Spinal cord (tissue), 10 donors: Measurements from ENCODE around the gene COLEC11. TPM values are rescaled to one million over a fixed set of nuclear protein-coding genes. Genes with fewer than 3 reads are reported as not detected.
A peak's percentile ranks its signal among the peaks of the same experiment; 100 is the strongest.

Experiments used
- DNase-seq, 6 donors: peaks; one replicate each; pipeline versions ENCODE4 v3.0.0 to v3.0.0-alpha.2; 2013 to 2015; ENCODE audit warnings: low spot score in 6 of 6, low read depth in 4 of 6
- H3K27ac ChIP-seq: one replicate; pipeline ENCODE4 v1.5.1; 2013; ENCODE audit warnings: low read depth, low read length, control low read depth
- H3K27me3 ChIP-seq: one replicate; pipeline ENCODE4 v1.6.1; 2013; ENCODE audit warnings: low read length; ENCODE audit not compliant: control insufficient read depth, insufficient read depth
- H3K36me3 ChIP-seq: one replicate; pipeline ENCODE4 v1.6.1; 2013; ENCODE audit warnings: low read length; ENCODE audit not compliant: control insufficient read depth, insufficient read depth
- H3K4me1 ChIP-seq: one replicate; pipeline ENCODE4 v1.6.1; 2013; ENCODE audit warnings: low read length; ENCODE audit not compliant: control insufficient read depth, insufficient read depth
- H3K4me3 ChIP-seq: one replicate; pipeline ENCODE4 v1.5.1; 2013; ENCODE audit warnings: low read depth, low read length, control low read depth
- H3K9me3 ChIP-seq: one replicate; pipeline ENCODE4 v1.6.1; 2013; ENCODE audit warnings: low read length; ENCODE audit not compliant: control insufficient read depth, insufficient read depth
- WGBS: methylation state at CpG from one replicate; pipeline ENCODE4 v1.1.5; 2013; ENCODE audit warnings: missing lambda C conversion rate; ENCODE audit not compliant: insufficient coverage; 5-methylcytosine and 5-hydroxymethylcytosine counted together
- long read RNA-seq, 4 donors: transcript quantifications; one replicate each; lab custom pipeline, GENCODE V29; 2026
- polyA plus RNA-seq, 2 donors: library from polyadenylated mRNA; unstranded; fragments of 120-200 nt; gene quantifications; one replicate each; pipeline ENCODE4 v1.2.1, GENCODE V29; 2013; ENCODE audit not compliant: insufficient read length in 2 of 2
- total RNA-seq, 2 donors: library from RNA; depleted of rRNA in 1 of 2; stranded (reverse); fragments of 120-200 nt in 1 of 2; fragments of >200 nt in 1 of 2; gene quantifications; one replicate each; pipeline versions ENCODE4 v1.2.3 to v1.2.4, GENCODE V29; 2013 to 2014
- donor health status: healthy.

COLEC11 gene
- 10 to 100 TPM in 1 of 2 donors, 1 to 10 TPM in 1; 1.1 to 31.1 TPM for total RNA-seq
- 1 to 10 TPM; 1.2 to 2.1 TPM for polyA plus RNA-seq
- long read RNA-seq, donor 1, partial matches to known transcripts = 152 of 152 reads
- long read RNA-seq, donor 1, other reads (novel, unspliced or antisense) = 0 of 152 reads
- long read RNA-seq, donor 2, partial matches to known transcripts = 41 of 41 reads
- long read RNA-seq, donor 2, other reads (novel, unspliced or antisense) = 0 of 41 reads
- long read RNA-seq, donor 3, partial matches to known transcripts = 64 of 65 reads
- long read RNA-seq, donor 3, other reads (novel, unspliced or antisense) = 0 of 65 reads
- long read RNA-seq, donor 4, partial matches to known transcripts = 426 of 438 reads
- long read RNA-seq, donor 4, other reads (novel, unspliced or antisense) = 9 of 438 reads

GRCh38 chr2:3594493-3595281, at the start of gene COLEC11:
COLEC11 (plus strand) TSS chr2:3595112; CDS start chr2:3604341, 9,229 bp downstream.
- H3K27me3 ChIP-seq = peaks cover 2% of the 10 kb centered on the region
- 34% methylated on average over 36 of the region's 40 CpGs for WGBS
- H3K4me3 ChIP-seq = peak within 1 kb of the TSS; percentile 19
- peak in 1 of 6 donors; percentile 12 for DNase-seq
- no peak within 1 kb of the TSS for H3K27ac ChIP-seq
- no peaks in the 10 kb centered on the region for H3K9me3 ChIP-seq
- H3K4me1 ChIP-seq = peaks cover 18% of the 10 kb centered on the region
- no peaks in the 10 kb centered on the region for H3K36me3 ChIP-seq

- Histone ChIP-seq H3K27me3 (no peaks in the 10 kb centered on the region), H3K4me3 (no peak overlapping the region), H3K9me3 (no peaks in the 10 kb centered on the region), H3K36me3 (peaks cover 67% of the 10 kb centered on the region), H3K27ac (no peak overlapping the region), H3K4me1 (no peaks in the 10 kb centered on the region)
- WGBS = 96% methylated on average over 3 of the region's 10 CpGs
- DNase-seq = no peak
Measured at GRCh38 chr2:3545788-3546478, 49.0 kb upstream of the COLEC11 start.

GRCh38 chr2:3547915-3548314, 47.0 kb upstream of the COLEC11 start:
- DNase-seq = no peak
- no peak overlapping the region for H3K27ac ChIP-seq
- H3K4me1 ChIP-seq = no peaks in the 10 kb centered on the region
- H3K27me3 ChIP-seq = no peaks in the 10 kb centered on the region
- H3K9me3 ChIP-seq = no peaks in the 10 kb centered on the region
- H3K4me3 ChIP-seq = no peak overlapping the region
- peaks cover 75% of the 10 kb centered on the region for H3K36me3 ChIP-seq
- 96% methylated on average over 2 of the region's 2 CpGs for WGBS

- no peak for DNase-seq
- no peak overlapping the region for H3K27ac ChIP-seq
- no peaks in the 10 kb centered on the region for H3K27me3 ChIP-seq
- H3K4me1 ChIP-seq = peaks cover 4% of the 10 kb centered on the region
- H3K36me3 ChIP-seq = peaks cover 60% of the 10 kb centered on the region
- H3K4me3 ChIP-seq = no peak overlapping the region
- H3K9me3 ChIP-seq = no peaks in the 10 kb centered on the region
- 90% methylated on average over 5 of the region's 10 CpGs for WGBS
Measured at GRCh38 chr2:3553946-3554345, 41.0 kb upstream of the COLEC11 start.

GRCh38 chr2:3557639-3558204, 37.2 kb upstream of the COLEC11 start:
- Histone ChIP-seq H3K36me3 (peaks cover 41% of the 10 kb centered on the region), H3K4me3 (peak overlapping the region; percentile 80), H3K9me3 (no peaks in the 10 kb centered on the region), H3K27me3 (no peaks in the 10 kb centered on the region), H3K27ac (peak overlapping the region; percentile 88), H3K4me1 (peaks cover 8% of the 10 kb centered on the region)
- no peak for DNase-seq
- 0% methylated on average over 40 of the region's 40 CpGs for WGBS

GRCh38 chr2:3558205-3559014, 36.5 kb upstream of the COLEC11 start, which contains the start of gene RNASEH1:
RNASEH1 (minus strand) TSS chr2:3558333; CDS start chr2:3558260, 73 bp downstream.
- WGBS = 0% methylated on average over 62 of the region's 67 CpGs
- Histone ChIP-seq H3K27ac (peak within 1 kb of the TSS; percentile 88), H3K4me3 (peak within 1 kb of the TSS; percentile 80), H3K4me1 (peaks cover 8% of the 10 kb centered on the region), H3K27me3 (no peaks in the 10 kb centered on the region), H3K36me3 (peaks cover 37% of the 10 kb centered on the region), H3K9me3 (no peaks in the 10 kb centered on the region)
- DNase-seq = peak; percentile 95 to 99 (median 98)

- peaks cover 8% of the 10 kb centered on the region for H3K4me1 ChIP-seq
- WGBS = 92% methylated on average over 5 of the region's 5 CpGs
- no peaks in the 10 kb centered on the region for H3K27me3 ChIP-seq
- H3K4me3 ChIP-seq = no peak overlapping the region
- H3K9me3 ChIP-seq = no peaks in the 10 kb centered on the region
- no peak overlapping the region for H3K27ac ChIP-seq
- DNase-seq = no peak
- H3K36me3 ChIP-seq = peaks cover 13% of the 10 kb centered on the region
Measured at GRCh38 chr2:3563521-3563976, 31.4 kb upstream of the COLEC11 start.

GRCh38 chr2:3565117-3565516, 29.8 kb upstream of the COLEC11 start:
- no peak overlapping the region for H3K4me3 ChIP-seq

More at GRCh38 chr2:3565117-3565516, 29.8 kb upstream of the COLEC11 start:
- DNase-seq = no peak
- H3K36me3 ChIP-seq = peaks cover 12% of the 10 kb centered on the region
- no peaks in the 10 kb centered on the region for H3K27me3 ChIP-seq
- H3K4me1 ChIP-seq = no peaks in the 10 kb centered on the region
- no peak overlapping the region for H3K27ac ChIP-seq
- 43% methylated on average over 2 of the region's 6 CpGs for WGBS
- no peaks in the 10 kb centered on the region for H3K9me3 ChIP-seq
